HepG2 (cell line): Measurements from ENCODE around the gene ALDH4A1. TPM values are rescaled to one million over a fixed set of nuclear protein-coding genes. Genes with fewer than 3 reads are reported as not detected.

ENCODE experiments used
- ATAC-seq: fragments of 200-7000 bp; cut with Tn5 transposase; 3 replicates; pipeline ENCODE4 v1.9.1; 2020; ENCODE audit warnings: mild to moderate bottlenecking, moderate library complexity
- BruUV-seq: library from RNA; stranded (reverse); fragments of 400-500 nt; replicated peaks from 2 replicates; lab custom pipeline; 2021; lab: Mats Ljungman, UMichigan
- CTCF ChIA-PET: fragments of 300-600 bp; formaldehyde crosslinking; extraction: SDS; loops from one replicate; lab custom pipeline; 2021; ENCODE audit warnings: low total read pairs, inconsistent platforms, low intra/inter-chr PET ratio; lab: Yijun Ruan, JAX
- POLR2A ChIA-PET: fragments of 350-600 bp; sonication (Branson Sonifier 250); formaldehyde crosslinking; loops from one replicate; lab custom pipeline; 2020; ENCODE audit warnings: antibody characterized with exemption, inconsistent platforms; lab: Yijun Ruan, JAX
- DNase-seq: peaks from one replicate; pipeline ENCODE4 v3.0.0-alpha.2; 2015; ENCODE audit warnings: low spot score
- FAIRE-seq: peaks from 3 replicates; lab custom pipeline; 2011; peaks lifted over from hg19 to GRCh38; lab: Jason Lieb, UNC
- H2AFZ ChIP-seq: one replicate; pipeline ENCODE4 v1.6.1; 2011; ENCODE audit warnings: low read length, inconsistent platforms
- H3K27ac ChIP-seq: fragments of 300-600 bp; 3 replicates; pipeline ENCODE4 v1.8.0; 2011; ENCODE audit warnings: mixed run types, mild to moderate bottlenecking, mixed read lengths, low read length, inconsistent platforms; ENCODE audit not compliant: insufficient read depth; ENCODE audit errors: extremely low read length
- H3K27me3 ChIP-seq, 2 experiments: fragments of 200-600 bp in 1 of 2; 2 replicates in 1 of 2; 3 replicates in 1 of 2; pipeline versions ENCODE4 v1.6.0 to v1.8.0; 2011; ENCODE audit warnings: low read length in 2 of 2, mild to moderate bottlenecking in 2 of 2, moderate library complexity in 2 of 2, inconsistent platforms in 1 of 2; ENCODE audit not compliant: insufficient read depth in 2 of 2, control insufficient read depth in 1 of 2
- H3K36me3 ChIP-seq, 2 experiments: fragments of 200-600 bp in 1 of 2; replicated peaks in 1 of 2; 2 replicates in 1 of 2; 3 replicates in 1 of 2; pipeline versions ENCODE4 v1.5.1 to v1.8.0; 2011; ENCODE audit warnings: low read length in 2 of 2, inconsistent platforms in 1 of 2; ENCODE audit not compliant: insufficient read depth in 2 of 2, control insufficient read depth in 1 of 2
- H3K4me1 ChIP-seq: 2 replicates; pipeline ENCODE4 v1.5.1; 2012; ENCODE audit warnings: low read length, inconsistent platforms; ENCODE audit not compliant: insufficient read depth
- H3K4me2 ChIP-seq: 2 replicates; pipeline ENCODE4 v1.6.0; 2011; ENCODE audit warnings: low read depth, low read length, inconsistent platforms
- H3K4me3 ChIP-seq, 3 experiments: fragments of 200-600 bp in 1 of 3; sonication (generic), shearing (Covaris generic) in 1 of 3; replicated peaks in 1 of 3; 2 replicates each; pipeline ENCODE4 v1.5.1; 2011 to 2016; ENCODE audit warnings: low read length in 3 of 3, inconsistent platforms in 2 of 3, low read depth in 2 of 3, mild to moderate bottlenecking in 2 of 3, control low read depth in 1 of 3, mixed read lengths in 1 of 3; ENCODE audit not compliant: insufficient read depth in 1 of 3
- H3K79me2 ChIP-seq: one replicate; pipeline ENCODE4 v1.6.1; 2011; ENCODE audit warnings: low read length, inconsistent platforms; ENCODE audit not compliant: insufficient read depth
- H3K9ac ChIP-seq: 2 replicates; pipeline ENCODE4 v1.6.0; 2011; ENCODE audit warnings: mild to moderate bottlenecking, low read depth, low read length, inconsistent platforms; ENCODE audit not compliant: insufficient read depth
- H3K9me3 ChIP-seq: 2 replicates; pipeline ENCODE4 v1.5.1; 2012; ENCODE audit warnings: mild to moderate bottlenecking, low read length
- H4K20me1 ChIP-seq: 2 replicates; pipeline ENCODE4 v1.6.0; 2011; ENCODE audit warnings: inconsistent platforms, mild to moderate bottlenecking, low read length, moderate library complexity; ENCODE audit not compliant: insufficient read depth
- MTERF4 ChIP-seq: sonication (generic); formaldehyde crosslinking; IDR thresholded peaks from 2 replicates; pipeline ENCODE4 v1.8.0; 2023; ENCODE audit warnings: mild to moderate bottlenecking, missing genetic modification reagents
- MXD1 ChIP-seq: sonication (generic); formaldehyde crosslinking; IDR thresholded peaks from 2 replicates; pipeline ENCODE4 v1.4.0; 2020; ENCODE audit warnings: mild to moderate bottlenecking, missing genetic modification reagents
- SSRP1 ChIP-seq: IDR thresholded peaks from 2 replicates; pipeline ENCODE4 v1.6.1; 2016; ENCODE audit warnings: control low read depth
- TBX2 ChIP-seq: sonication (generic); formaldehyde crosslinking; IDR thresholded peaks from 2 replicates; pipeline ENCODE4 v1.5.0; 2020; ENCODE audit warnings: missing genetic modification reagents, mild to moderate bottlenecking, borderline replicate concordance
- TIGD3 ChIP-seq: sonication (generic); formaldehyde crosslinking; IDR thresholded peaks from 2 replicates; pipeline ENCODE4 v1.5.1; 2020; ENCODE audit warnings: mild to moderate bottlenecking, missing genetic modification reagents, borderline replicate concordance
- ZBTB2 ChIP-seq: sonication (generic); formaldehyde crosslinking; IDR thresholded peaks from 2 replicates; pipeline ENCODE4 v1.8.0; 2022; ENCODE audit warnings: low read depth, missing genetic modification reagents
- ZHX1 ChIP-seq: sonication (generic); formaldehyde crosslinking; IDR thresholded peaks from 2 replicates; pipeline ENCODE4 v1.8.1; 2022; ENCODE audit warnings: low read depth, mild to moderate bottlenecking, missing genetic modification reagents
- ZNF121 ChIP-seq: sonication (generic); formaldehyde crosslinking; IDR thresholded peaks from 2 replicates; pipeline ENCODE4 v1.5.0; 2020; ENCODE audit warnings: mild to moderate bottlenecking, missing genetic modification reagents
- ZNF770 ChIP-seq: sonication (generic); formaldehyde crosslinking; IDR thresholded peaks from 2 replicates; pipeline ENCODE4 v1.5.0; 2020; ENCODE audit warnings: mild to moderate bottlenecking, missing genetic modification reagents
- WGBS: methylation state at CpG from one replicate; pipeline ENCODE4 v1.1.6; 2017; ENCODE audit warnings: low lambda C conversion rate; 5-methylcytosine and 5-hydroxymethylcytosine counted together
- in situ Hi-C: cut with HindIII; loops from 2 replicates; pipeline ENCODE4 v1.10.0; 2017; ENCODE audit warnings: low pct_unique_long_range_greater_than_20kb; ENCODE audit not compliant: extremely low pct_ligation_motif_present
- intact Hi-C: fragments of 100-400 bp; cut with micrococcal nuclease; formaldehyde crosslinking; loops from one replicate; pipeline ENCODE4 v1.10.0; 2022; ENCODE audit not compliant: unreplicated experiment
- polyA plus RNA-seq, 8 experiments: library from polyadenylated mRNA; depleted of rRNA in 3 of 8; stranded (reverse) in 7 of 8; unstranded in 1 of 8; fragments of >200 nt; fragmentation: Illumina TruSeq in 4 of 8; extraction: Trizol in 4 of 8; gene quantifications; 2 replicates each; pipeline versions ENCODE4 v1.2.1 to v1.2.3, GENCODE V29; 2011 to 2016; ENCODE audit warnings: low read depth in 4 of 8, missing spikeins in 1 of 8, mixed read lengths in 1 of 8; ENCODE audit not compliant: insufficient read depth in 1 of 8
- total RNA-seq, 5 experiments: library from RNA; depleted of rRNA; stranded (reverse); fragments of >200 nt; fragmentation: Illumina TruSeq; extraction: Trizol; gene quantifications; 2 replicates each; pipeline ENCODE4 v1.2.3, GENCODE V29; 2016; ENCODE audit warnings: low read depth in 1 of 5

The ALDH4A1 gene
- total and polyA plus RNA-seq, 2 of the 13 experiments (the other 11 are each of a cell fraction or from before 2014, with no cell fraction given), result 76.4 to 240 TPM

- BruUV-seq, result no TSS peak
- Histone ChIP-seq H2AFZ (no peak overlapping the region), H3K79me2 (peaks cover 75% of the 10 kb centered on the region), H3K4me3 (no peak overlapping the region), H3K27ac (no peak overlapping the region), H3K9me3 (no peaks in the 10 kb centered on the region), H4K20me1 (no peaks in the 10 kb centered on the region; the same call in 1 of the 2 replicates), H3K4me2 (no peak overlapping the region), H3K27me3 (no peaks in the 10 kb centered on the region), H3K4me1 (peaks cover 79% of the 10 kb centered on the region), H3K9ac (no peak overlapping the region), H3K36me3 (peaks cover 0 to 4% of the 10 kb centered on the region in 2 experiments; a peak in 1 of 5 replicates)
- no peak for ATAC-seq
- in situ Hi-C loops, result no loop called here
- DNase-seq, result no peak
- FAIRE-seq, result no peak
- intact Hi-C loops, result no loop called here
- CTCF ChIA-PET, result no interaction called here
- WGBS, result 98% methylated on average over 4 of the region's 4 CpGs
- POLR2A ChIA-PET, result no interaction called here
- TF ChIP-seq ZNF121 (CRISPR knock-in tag), result peak; percentile 67; the same call in 1 of the 2 replicates
- no peak for TF ChIP-seq MXD1 (CRISPR knock-in tag)
- no peak for TF ChIP-seq ZBTB2
- TF ChIP-seq ZHX1, result no peak
- TF ChIP-seq ZNF770 (CRISPR knock-in tag), result peak; percentile 35; the same call in 1 of the 2 replicates
- TF ChIP-seq TBX2 (CRISPR knock-in tag), result no peak
- no peak for TF ChIP-seq SSRP1 (CRISPR knock-in tag)
- no peak for TF ChIP-seq TIGD3 (CRISPR knock-in tag)
- no peak for TF ChIP-seq MTERF4
These were observed 40.8 kb upstream of the ALDH4A1 start for GRCh38 chr1:18943162-18943561.
